ENCODE results near the gene CRYBG2. TPM values are rescaled to one million over a fixed set of nuclear protein-coding genes. Genes with fewer than 3 reads are reported as not detected.
"Not testable (repeated sequence)": the region's sequence is repeated elsewhere in the genome, so short reads cannot be mapped to it uniquely, and the experiment has no call there.

CRYBG2 gene
- total RNA-seq = under 1 TPM; 0.37 to 0.72 TPM

- CTCF ChIA-PET = interaction anchor here (0.6 to 2.5 kb wide), 3 partner anchors 10 to 833 kb away, joined by 3 to 9 read pairs (median 4); no protein-coding TSS in a partner anchor
- Mint-ChIP-seq H3K27me3 (ENCODE audit: low read depth) (no peaks in the 10 kb centered on the region), H3K27ac (no peak within 1 kb of the TSS), H3K4me1 (ENCODE audit: low read depth) (peaks cover 7% of the 10 kb centered on the region), H3K36me3 (ENCODE audit: low read depth) (no peaks in the 10 kb centered on the region), H3K9me3 (no peaks in the 10 kb centered on the region), H3K4me3 (no peak within 1 kb of the TSS)
- intact Hi-C loops (cut with micrococcal nuclease) = no loop called here
- DNase-seq = no peak
Observed at GRCh38 chr1:26353976-26354820, at the start of gene CRYBG2. TSS of gene CRYBG2 (minus strand) at chr1:26354130. CDS start at chr1:26346657, 7,473 bp downstream.

- Mint-ChIP-seq H3K27me3 (ENCODE audit: low read depth) (peaks cover 12% of the 10 kb centered on the region), H3K36me3 (ENCODE audit: low read depth) (no peaks in the 10 kb centered on the region), H3K9me3 (no peaks in the 10 kb centered on the region), H3K4me1 (ENCODE audit: low read depth) (peaks cover 3% of the 10 kb centered on the region), H3K4me3 (no peak overlapping the region), H3K27ac (no peak overlapping the region)
- intact Hi-C loops (cut with micrococcal nuclease) = no loop called here
- DNase-seq = no peak
- CTCF ChIA-PET = interaction anchor here (6.9 kb wide), 1 partner anchor 13 kb away, joined by 42 read pairs; no protein-coding TSS in a partner anchor
Observed at GRCh38 chr1:26403656-26404055, 49.7 kb upstream of the CRYBG2 start.

GRCh38 chr1:26401891-26402290 is 48.0 kb upstream of the CRYBG2 start:
- CTCF ChIA-PET = interaction anchor here (6.9 kb wide), 1 partner anchor 15 kb away, joined by 42 read pairs; no protein-coding TSS in a partner anchor
- no peak overlapping the region for H3K4me3 Mint-ChIP-seq

GRCh38 chr1:26399034-26399433 is 45.1 kb upstream of the CRYBG2 start:
- H3K27ac Mint-ChIP-seq = no peak overlapping the region
- CTCF ChIA-PET = interaction anchor here (1.0 kb wide), 1 partner anchor 36 kb away, joined by 4 read pairs; no protein-coding TSS in a partner anchor
- H3K4me3 Mint-ChIP-seq = no peak overlapping the region
- intact Hi-C loops (cut with micrococcal nuclease) = loop anchor here (10.0 kb wide), 1 partner anchor 294 kb away; no protein-coding TSS in a partner anchor
- H3K27me3 Mint-ChIP-seq (ENCODE audit: low read depth) = peaks cover 7% of the 10 kb centered on the region
- H3K36me3 Mint-ChIP-seq (ENCODE audit: low read depth) = no peaks in the 10 kb centered on the region
- H3K9me3 Mint-ChIP-seq = no peaks in the 10 kb centered on the region
- DNase-seq = no peak
- peaks cover 3% of the 10 kb centered on the region for H3K4me1 Mint-ChIP-seq (ENCODE audit: low read depth)

More at GRCh38 chr1:26401891-26402290, 48.0 kb upstream of the CRYBG2 start:
- Mint-ChIP-seq H3K27me3 (ENCODE audit: low read depth) (peaks cover 9% of the 10 kb centered on the region), H3K4me1 (ENCODE audit: low read depth) (no peaks in the 10 kb centered on the region), H3K36me3 (ENCODE audit: low read depth) (no peaks in the 10 kb centered on the region), H3K27ac (no peak overlapping the region), H3K9me3 (no peaks in the 10 kb centered on the region)
- no peak for DNase-seq
- intact Hi-C loops (cut with micrococcal nuclease) = no loop called here

GRCh38 chr1:26395754-26396153 is 41.8 kb upstream of the CRYBG2 start:
- DNase-seq = no peak
- no peaks in the 10 kb centered on the region for H3K9me3 Mint-ChIP-seq
- no peak overlapping the region for H3K27ac Mint-ChIP-seq
- H3K4me3 Mint-ChIP-seq = no peak overlapping the region
- intact Hi-C loops (cut with micrococcal nuclease) = loop anchor here (1.0 to 10.0 kb wide), 2 partner anchors 119 to 291 kb away; no protein-coding TSS in a partner anchor
- no peaks in the 10 kb centered on the region for H3K36me3 Mint-ChIP-seq (ENCODE audit: low read depth)
- peaks cover 8% of the 10 kb centered on the region for H3K4me1 Mint-ChIP-seq (ENCODE audit: low read depth)
- H3K27me3 Mint-ChIP-seq (ENCODE audit: low read depth) = no peaks in the 10 kb centered on the region
- CTCF ChIA-PET = interaction anchor here (0.7 to 2.3 kb wide), 12 partner anchors 10 to 266 kb away, joined by 3 to 7 read pairs (median 3); partner anchors contain the start of gene CEP85

- peak; percentile 59 for DNase-seq
- Mint-ChIP-seq H3K27me3 (ENCODE audit: low read depth) (no peaks in the 10 kb centered on the region), H3K9me3 (no peaks in the 10 kb centered on the region), H3K36me3 (ENCODE audit: low read depth) (no peaks in the 10 kb centered on the region), H3K27ac (no peak overlapping the region), H3K4me1 (ENCODE audit: low read depth) (peaks cover 19% of the 10 kb centered on the region), H3K4me3 (no peak overlapping the region)
- intact Hi-C loops (cut with micrococcal nuclease) = loop anchor here (1.0 to 10.0 kb wide), 2 partner anchors 116 to 287 kb away; no protein-coding TSS in a partner anchor
- CTCF ChIA-PET = interaction anchor here (0.6 to 2.3 kb wide), 7 partner anchors 16 to 222 kb away, joined by 3 to 8 read pairs (median 4); partner anchors contain the start of genes C1orf232 and ZNF593
Observed at GRCh38 chr1:26391450-26391849, 37.5 kb upstream of the CRYBG2 start.

- Mint-ChIP-seq H3K27ac (no peak overlapping the region), H3K4me3 (no peak overlapping the region), H3K4me1 (ENCODE audit: low read depth) (peaks cover 26% of the 10 kb centered on the region), H3K36me3 (ENCODE audit: low read depth) (no peaks in the 10 kb centered on the region), H3K27me3 (ENCODE audit: low read depth) (no peaks in the 10 kb centered on the region), H3K9me3 (no peaks in the 10 kb centered on the region)
- CTCF ChIA-PET = interaction anchor here (2.3 kb wide), 1 partner anchor 15 kb away, joined by 8 read pairs; no protein-coding TSS in a partner anchor
- DNase-seq = no peak
- intact Hi-C loops (cut with micrococcal nuclease) = loop anchor here (10.0 kb wide), 1 partner anchor 285 kb away; no protein-coding TSS in a partner anchor
Observed at GRCh38 chr1:26389604-26390247, 35.8 kb upstream of the CRYBG2 start.

GRCh38 chr1:26388791-26389445 is 35.0 kb upstream of the CRYBG2 start:
- no peak for DNase-seq
- Mint-ChIP-seq H3K27ac (no peak overlapping the region), H3K9me3 (no peaks in the 10 kb centered on the region), H3K4me3 (no peak overlapping the region), H3K27me3 (ENCODE audit: low read depth) (no peaks in the 10 kb centered on the region), H3K36me3 (ENCODE audit: low read depth) (no peaks in the 10 kb centered on the region), H3K4me1 (ENCODE audit: low read depth) (peaks cover 30% of the 10 kb centered on the region)
- CTCF ChIA-PET = interaction anchor here (1.1 kb wide), 1 partner anchor 8 kb away, joined by 3 read pairs; no protein-coding TSS in a partner anchor
- intact Hi-C loops (cut with micrococcal nuclease) = no loop called here

GRCh38 chr1:26387447-26387846 is 33.5 kb upstream of the CRYBG2 start:
- CTCF ChIA-PET = interaction anchor here (1.1 kb wide), 1 partner anchor 9 kb away, joined by 3 read pairs; no protein-coding TSS in a partner anchor
- Mint-ChIP-seq H3K4me3 (no peak overlapping the region), H3K27me3 (ENCODE audit: low read depth) (no peaks in the 10 kb centered on the region), H3K27ac (no peak overlapping the region), H3K9me3 (no peaks in the 10 kb centered on the region), H3K36me3 (ENCODE audit: low read depth) (no peaks in the 10 kb centered on the region), H3K4me1 (ENCODE audit: low read depth) (peaks cover 30% of the 10 kb centered on the region)
- DNase-seq = no peak
- intact Hi-C loops (cut with micrococcal nuclease) = no loop called here

GRCh38 chr1:26385063-26385462 is 31.1 kb upstream of the CRYBG2 start:
- H3K4me1 Mint-ChIP-seq (ENCODE audit: low read depth) = peaks cover 26% of the 10 kb centered on the region

GRCh38 chr1:26384076-26384475 is 30.1 kb upstream of the CRYBG2 start:
- Mint-ChIP-seq H3K27ac (no peak overlapping the region), H3K4me3 (no peak overlapping the region), H3K27me3 (ENCODE audit: low read depth) (no peaks in the 10 kb centered on the region), H3K36me3 (ENCODE audit: low read depth) (no peaks in the 10 kb centered on the region), H3K4me1 (ENCODE audit: low read depth) (peaks cover 28% of the 10 kb centered on the region), H3K9me3 (no peaks in the 10 kb centered on the region)
- CTCF ChIA-PET = interaction anchor here (0.6 kb wide), 1 partner anchor 20 kb away, joined by 4 read pairs; no protein-coding TSS in a partner anchor
- DNase-seq = no peak
- intact Hi-C loops (cut with micrococcal nuclease) = no loop called here

More at GRCh38 chr1:26385063-26385462, 31.1 kb upstream of the CRYBG2 start:
- DNase-seq; H3K4me3 Mint-ChIP-seq; H3K36me3 Mint-ChIP-seq (ENCODE audit: low read depth); H3K27ac Mint-ChIP-seq; intact Hi-C loops (cut with micrococcal nuclease); H3K9me3 Mint-ChIP-seq; H3K27me3 Mint-ChIP-seq (ENCODE audit: low read depth): not testable (repeated sequence)
- CTCF ChIA-PET = interaction anchor here (0.6 kb wide), 1 partner anchor 35 kb away, joined by 4 read pairs; no protein-coding TSS in a partner anchor
